Thyroid gland (tissue), 4 donors: Measurements from ENCODE around the gene LIN7B. TPM values are rescaled to one million over a fixed set of nuclear protein-coding genes. Genes with fewer than 3 reads are reported as not detected.
A peak's percentile ranks its signal among the peaks of the same experiment; 100 is the strongest.

Experiments
- DNase-seq, 2 donors: peaks; one replicate each; pipeline ENCODE4 v3.0.0-alpha.2; 2019
- H3K27ac ChIP-seq, 3 donors: fragments of 200-600 bp; sonication (generic); 1 replicate in 2 of 3; 2 replicates in 1 of 3; pipeline ENCODE4 v1.5.1; 2016 to 2019; ENCODE audit warnings: mild to moderate bottlenecking in 1 of 3, moderate library complexity in 1 of 3
- H3K27me3 ChIP-seq: fragments of 200-600 bp; sonication (generic); one replicate; pipeline ENCODE4 v1.5.1; 2019
- H3K36me3 ChIP-seq, 2 donors: fragments of 200-600 bp; sonication (generic); one replicate each; pipeline ENCODE4 v1.5.1; 2016 to 2019
- H3K4me1 ChIP-seq, 2 donors: fragments of 200-600 bp; sonication (generic); one replicate each; pipeline ENCODE4 v1.5.1; 2017 to 2019
- H3K4me3 ChIP-seq, 3 donors: fragments of 200-600 bp; sonication (generic); replicated peaks in 1 of 3; 1 replicate in 2 of 3; 2 replicates in 1 of 3; pipeline ENCODE4 v1.5.1; 2016; ENCODE audit warnings: mild to moderate bottlenecking in 1 of 3
- H3K9me3 ChIP-seq: fragments of 200-600 bp; sonication (generic); one replicate; pipeline ENCODE4 v1.5.1; 2017
- POLR2A ChIP-seq, 2 donors: fragments of 450-650 bp; IDR thresholded peaks; one replicate each; pipeline ENCODE4 v1.6.1; 2017; ENCODE audit warnings: antibody characterized with exemption in 2 of 2, mild to moderate bottlenecking in 2 of 2, moderate library complexity in 1 of 2
- WGBS, 2 donors: methylation state at CpG; one replicate each; pipeline ENCODE4 v1.1.5; 2017; 5-methylcytosine and 5-hydroxymethylcytosine counted together
- intact Hi-C: fragments of 100-400 bp; cut with DNase I; formaldehyde crosslinking; loops from one replicate; pipeline ENCODE4 v1.15.1; 2023
- total RNA-seq, 4 donors: library from RNA; depleted of rRNA; stranded (reverse); fragments of >200 nt; gene quantifications; one replicate each; pipeline ENCODE4 v1.2.3, GENCODE V29; 2016
- TF ChIP-seq, protein P1 (sequence below), 6 experiments: fragments of 200-600 bp in 3 of 6; fragments of 450-650 bp in 3 of 6; sonication (generic) in 3 of 6; IDR thresholded peaks; one replicate each; pipeline ENCODE4 v1.5.1; 2016 to 2019; ENCODE audit warnings: antibody characterized with exemption in 6 of 6, mild to moderate bottlenecking in 2 of 6, inconsistent platforms in 1 of 6, moderate library complexity in 1 of 6

LIN7B gene
- total RNA-seq, 4 donors from 2014 or later, result 10.5 to 17.7 (median 13.8) TPM

- 67 to 85% methylated on average over 4 of the region's 4 CpGs for WGBS, 2 donors
Measured at GRCh38 chr19:49080392-49080791, 33.8 kb upstream of the LIN7B start.

DNA sequence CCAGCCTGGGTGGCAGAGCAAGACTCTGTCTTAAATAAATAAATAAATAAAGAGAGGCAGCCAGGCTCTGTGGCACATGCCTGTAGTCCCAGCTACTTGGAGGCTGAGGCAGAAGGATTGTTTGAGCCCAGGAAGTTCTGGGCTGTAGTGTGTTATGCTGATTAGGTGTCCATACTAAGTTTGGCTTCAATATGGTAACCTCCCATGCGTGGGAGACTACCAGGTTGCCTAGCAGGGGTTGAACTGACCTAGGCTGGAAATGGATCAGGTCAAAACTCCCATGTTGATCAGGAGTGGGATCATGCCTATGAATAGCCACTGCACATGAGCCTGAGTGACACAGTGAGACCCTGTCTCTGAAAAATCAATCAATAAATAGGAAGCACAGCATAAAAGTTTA lies 32.9 kb upstream of the LIN7B start:
- intact Hi-C loops, result no loop called here
- 100% methylated on average over 1 of the region's 1 CpG for WGBS, 2 donors

More at GRCh38 chr19:49080392-49080791, 33.8 kb upstream of the LIN7B start:
- H3K36me3 ChIP-seq, result no peaks in the 10 kb centered on the region
- intact Hi-C loops, result no loop called here
- H3K4me3 ChIP-seq, result no peak overlapping the region
- no peaks in the 10 kb centered on the region for H3K27me3 ChIP-seq
- DNase-seq, result no peak
- no peaks in the 10 kb centered on the region for H3K9me3 ChIP-seq
- TF ChIP-seq POLR2A (IDR thresholded peaks at IDR 0.05), result no peak
- TF ChIP-seq, protein P1, sequence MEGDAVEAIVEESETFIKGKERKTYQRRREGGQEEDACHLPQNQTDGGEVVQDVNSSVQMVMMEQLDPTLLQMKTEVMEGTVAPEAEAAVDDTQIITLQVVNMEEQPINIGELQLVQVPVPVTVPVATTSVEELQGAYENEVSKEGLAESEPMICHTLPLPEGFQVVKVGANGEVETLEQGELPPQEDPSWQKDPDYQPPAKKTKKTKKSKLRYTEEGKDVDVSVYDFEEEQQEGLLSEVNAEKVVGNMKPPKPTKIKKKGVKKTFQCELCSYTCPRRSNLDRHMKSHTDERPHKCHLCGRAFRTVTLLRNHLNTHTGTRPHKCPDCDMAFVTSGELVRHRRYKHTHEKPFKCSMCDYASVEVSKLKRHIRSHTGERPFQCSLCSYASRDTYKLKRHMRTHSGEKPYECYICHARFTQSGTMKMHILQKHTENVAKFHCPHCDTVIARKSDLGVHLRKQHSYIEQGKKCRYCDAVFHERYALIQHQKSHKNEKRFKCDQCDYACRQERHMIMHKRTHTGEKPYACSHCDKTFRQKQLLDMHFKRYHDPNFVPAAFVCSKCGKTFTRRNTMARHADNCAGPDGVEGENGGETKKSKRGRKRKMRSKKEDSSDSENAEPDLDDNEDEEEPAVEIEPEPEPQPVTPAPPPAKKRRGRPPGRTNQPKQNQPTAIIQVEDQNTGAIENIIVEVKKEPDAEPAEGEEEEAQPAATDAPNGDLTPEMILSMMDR (IDR thresholded peaks at IDR 0.05), result no peak
- peaks cover 0 to 5% of the 10 kb centered on the region in 2 donors for H3K4me1 ChIP-seq
- no peak overlapping the region for H3K27ac ChIP-seq

GRCh38 chr19:49084206-49085019 lies 29.8 kb upstream of the LIN7B start:
- Histone ChIP-seq H3K36me3 (peaks cover 0 to 3% of the 10 kb centered on the region in 2 donors), H3K27ac (peak overlapping the region; percentile 70 to 89 (median 79)), H3K9me3 (no peaks in the 10 kb centered on the region), H3K4me3 (peak overlapping the region in 1 of 3 donors; percentile 18), H3K27me3 (no peaks in the 10 kb centered on the region), H3K4me1 (peaks cover 11 to 25% of the 10 kb centered on the region in 2 donors)
- TF ChIP-seq, protein P1 (IDR thresholded peaks at IDR 0.05), result no peak
- TF ChIP-seq POLR2A (IDR thresholded peaks at IDR 0.05), result no peak
- intact Hi-C loops, result no loop called here
- WGBS, 2 donors, result 51 to 56% methylated on average over 26 of the region's 26 CpGs
- DNase-seq, result peak; percentile 42 to 43

More for the DNA sequence above, 32.9 kb upstream of the LIN7B start:
- Histone ChIP-seq H3K4me1 (peaks cover 0 to 8% of the 10 kb centered on the region in 2 donors), H3K4me3 (no peak overlapping the region), H3K9me3 (no peaks in the 10 kb centered on the region), H3K36me3 (no peaks in the 10 kb centered on the region), H3K27ac (no peak overlapping the region), H3K27me3 (no peaks in the 10 kb centered on the region)
- no peak for TF ChIP-seq POLR2A (IDR thresholded peaks at IDR 0.05)
- TF ChIP-seq, protein P1 (IDR thresholded peaks at IDR 0.05), result no peak
- DNase-seq, result no peak

DNA sequence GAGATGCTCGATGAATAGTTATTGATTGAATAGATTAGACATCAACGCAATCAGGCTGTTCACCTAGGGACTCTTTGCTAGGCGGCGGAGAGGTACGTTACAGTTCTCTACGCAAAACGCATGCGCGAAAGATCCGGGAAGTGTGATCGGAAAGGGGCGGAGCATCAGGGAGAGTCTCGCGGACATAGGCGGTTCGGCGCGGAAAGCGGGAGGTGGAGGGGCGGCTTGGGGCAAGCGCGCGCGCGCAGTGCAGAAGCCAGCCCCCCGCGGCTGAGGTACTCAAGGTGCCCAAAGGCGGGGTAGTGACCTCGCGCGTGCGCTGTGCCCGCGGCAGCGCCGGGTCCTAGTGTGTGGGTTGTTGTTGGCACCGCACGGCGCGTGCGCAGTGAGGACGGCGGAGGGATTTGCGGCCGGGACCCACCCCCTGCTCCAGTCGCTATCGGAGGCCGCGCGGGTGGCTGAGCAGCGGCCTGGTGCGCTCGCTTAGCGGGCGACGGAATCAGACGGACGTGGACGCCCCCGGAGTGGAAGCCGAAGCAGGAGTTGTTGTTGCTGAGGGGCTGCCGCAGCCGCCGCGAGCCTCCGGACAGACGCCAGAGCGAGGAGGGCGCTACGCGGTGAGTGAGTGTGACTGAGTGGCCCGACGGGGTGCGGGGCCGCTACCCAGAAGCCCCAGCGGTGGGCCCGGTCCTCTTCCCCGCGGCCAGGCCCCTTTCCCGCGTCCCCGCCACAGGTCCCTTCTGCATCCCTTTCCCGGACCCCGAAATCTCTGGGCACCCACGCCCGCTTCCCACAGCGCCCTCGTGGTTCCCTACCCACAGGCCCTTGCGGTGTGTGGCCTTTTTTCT lies 28.9 kb upstream of the LIN7B start, which contains the start of gene SNRNP70:
Gene SNRNP70 (plus strand): TSS at position 432 of the 848 bp plus-strand sequence. CDS start 964 bp downstream, outside the sequence.
- Histone ChIP-seq H3K27me3 (no peaks in the 10 kb centered on the region), H3K36me3 (peaks cover 4 to 8% of the 10 kb centered on the region in 2 donors), H3K27ac (peak within 1 kb of the TSS; percentile 70 to 89 (median 79)), H3K9me3 (no peaks in the 10 kb centered on the region), H3K4me3 (peak within 1 kb of the TSS; percentile 60 to 80 (median 77)), H3K4me1 (peaks cover 11 to 25% of the 10 kb centered on the region in 2 donors)
- DNase-seq, result peak; percentile 99 to 100
- intact Hi-C loops, result no loop called here
- WGBS, 2 donors, result 0 to 1% methylated on average over 20 to 69 of the region's 89 CpGs
- TF ChIP-seq POLR2A (IDR thresholded peaks at IDR 0.05), result peak; percentile 55 to 87
- TF ChIP-seq, protein P1 (IDR thresholded peaks at IDR 0.05), result peak in 1 of 6 experiments; percentile 21
